ENCODE measurements around the gene GUCA1A.
"Not testable (repeated sequence)": the region's sequence is repeated elsewhere in the genome, so short reads cannot be mapped to it uniquely, and the experiment has no call there.

The GUCA1A gene

DNA sequence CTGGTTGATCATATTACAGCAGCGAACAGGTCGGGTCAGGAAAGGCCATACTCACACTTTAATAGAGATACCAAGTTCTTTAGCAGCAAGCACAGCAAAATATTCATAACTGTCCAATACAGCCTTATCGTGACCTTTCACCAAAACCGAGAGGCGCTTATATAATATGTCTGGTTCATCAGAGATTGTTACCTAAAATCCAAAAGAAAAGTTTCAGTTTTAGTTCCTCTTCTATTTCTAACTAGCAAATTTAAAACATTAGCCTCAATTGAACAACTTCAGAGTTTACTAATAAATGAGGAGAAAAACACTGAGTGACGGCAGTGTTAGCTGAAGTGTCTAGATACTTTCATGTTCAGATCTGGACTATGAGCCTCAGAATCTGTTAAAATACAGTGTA lies 38.6 kb downstream of the GUCA1A start:
- no peak for DNase-seq

GRCh38 chr6:42212442-42212841 lies 39.3 kb downstream of the GUCA1A start:
- no peak for DNase-seq

DNA sequence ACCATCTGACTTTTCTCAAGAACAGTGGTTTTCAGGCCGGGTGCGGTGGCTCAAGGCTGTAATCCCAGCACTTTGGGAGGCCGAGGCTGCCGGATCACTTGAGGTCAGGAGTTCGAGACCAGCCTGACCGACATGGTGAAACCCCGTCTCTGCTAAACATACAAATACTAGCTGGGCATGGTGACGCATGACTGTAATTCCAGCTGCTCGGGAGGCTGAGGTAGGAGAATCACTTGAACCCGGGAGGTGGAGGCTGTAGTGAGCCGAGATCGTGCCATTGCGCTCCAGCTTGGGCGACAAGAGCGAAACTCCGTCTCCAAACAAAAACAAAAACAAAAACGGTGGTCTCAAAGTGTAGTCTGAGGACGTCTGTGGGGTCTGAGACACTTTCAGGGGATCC lies 43.3 kb downstream of the GUCA1A start:
- DNase-seq: not testable (repeated sequence)

- DNase-seq: no peak
Measured at GRCh38 chr6:42217157-42217518, 44.0 kb downstream of the GUCA1A start.

- DNase-seq: peak; percentile 84
Measured at GRCh38 chr6:42217519-42218367, 44.6 kb downstream of the GUCA1A start, which contains the start of gene MRPS10. MRPS10 (minus strand) TSS chr6:42217861; CDS start chr6:42217849, 12 bp downstream.

DNA sequence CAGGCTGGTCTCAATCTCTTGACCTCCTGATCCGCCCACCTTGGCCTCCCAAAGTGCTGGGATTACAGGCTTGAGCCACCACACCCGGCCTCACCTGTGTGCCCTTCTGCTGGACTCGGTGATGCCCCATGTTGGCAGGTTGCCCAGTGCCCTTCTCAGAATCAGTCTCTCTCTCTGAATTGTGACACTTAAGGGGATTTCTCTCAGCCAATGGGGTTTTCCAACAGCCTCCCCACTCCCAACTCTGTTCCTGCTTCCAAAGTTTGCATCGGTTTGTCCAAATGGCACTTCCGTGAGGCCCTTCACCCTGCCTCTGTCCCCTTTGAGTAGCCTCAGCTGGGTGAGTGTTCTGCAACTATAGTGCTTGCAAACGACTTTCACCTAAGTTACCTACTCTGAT lies 47.6 kb downstream of the GUCA1A start:
- no peak for DNase-seq

DNA sequence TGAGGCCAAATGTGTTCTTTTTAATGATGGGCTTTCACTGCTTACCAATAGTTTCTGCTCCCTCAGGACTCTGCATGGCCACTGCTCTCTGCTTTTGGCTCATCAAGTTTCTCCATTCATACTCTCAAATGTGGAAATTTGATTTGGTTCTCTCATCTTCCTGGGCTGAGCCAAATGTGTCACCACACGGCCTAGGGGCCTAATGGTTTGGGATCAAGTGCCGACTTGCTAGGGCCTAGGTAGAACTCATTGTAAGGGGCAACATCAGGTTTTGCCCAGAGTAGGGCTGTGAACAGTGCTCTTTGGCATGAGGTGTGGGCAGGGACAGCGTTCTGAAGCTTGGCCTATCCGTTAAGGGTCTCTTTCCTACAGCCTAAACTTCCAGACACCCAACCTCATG lies 48.4 kb downstream of the GUCA1A start:
- no peak for DNase-seq

DNA sequence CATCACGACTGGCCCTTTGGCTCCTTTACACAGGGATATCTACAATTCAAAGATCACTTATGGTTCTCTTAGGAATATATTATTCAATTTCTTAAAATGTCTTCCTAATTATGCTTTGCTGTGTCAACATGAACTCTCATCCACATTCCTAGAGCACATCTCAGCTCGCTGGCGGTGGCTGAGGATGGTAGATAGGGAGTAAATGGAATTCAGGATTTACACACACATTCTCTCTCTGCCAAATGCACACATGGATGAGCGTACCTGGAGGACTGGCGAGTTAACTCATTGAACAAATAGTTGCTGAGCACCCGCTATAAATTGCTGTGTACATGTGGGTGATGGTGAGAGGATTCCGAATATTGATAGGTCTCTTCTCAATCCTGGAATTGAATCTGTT lies 49.3 kb downstream of the GUCA1A start:
- DNase-seq: no peak

- no peak for DNase-seq
Measured at GRCh38 chr6:42224222-42225028, 51.3 kb downstream of the GUCA1A start.

- DNase-seq: no peak
Measured at GRCh38 chr6:42225029-42225339, 51.8 kb downstream of the GUCA1A start.

DNA sequence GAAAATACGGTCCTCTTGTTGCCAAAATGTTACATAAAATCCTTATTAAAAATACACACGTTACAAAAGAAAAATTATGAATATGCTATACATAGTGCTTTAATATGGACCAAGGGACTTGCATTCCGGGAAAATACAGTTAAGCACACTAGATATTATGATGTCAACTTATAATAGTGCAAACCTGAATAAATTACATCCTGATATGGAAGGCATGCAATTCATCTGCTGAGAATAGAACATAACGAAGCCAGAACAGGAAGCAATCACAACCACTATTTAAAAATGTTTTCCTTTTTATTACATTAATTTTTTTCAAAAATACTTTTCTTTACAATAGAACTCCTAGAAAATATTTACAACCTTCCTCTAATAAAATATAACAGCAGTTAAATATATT lies 52.3 kb downstream of the GUCA1A start:
- DNase-seq: no peak

DNA sequence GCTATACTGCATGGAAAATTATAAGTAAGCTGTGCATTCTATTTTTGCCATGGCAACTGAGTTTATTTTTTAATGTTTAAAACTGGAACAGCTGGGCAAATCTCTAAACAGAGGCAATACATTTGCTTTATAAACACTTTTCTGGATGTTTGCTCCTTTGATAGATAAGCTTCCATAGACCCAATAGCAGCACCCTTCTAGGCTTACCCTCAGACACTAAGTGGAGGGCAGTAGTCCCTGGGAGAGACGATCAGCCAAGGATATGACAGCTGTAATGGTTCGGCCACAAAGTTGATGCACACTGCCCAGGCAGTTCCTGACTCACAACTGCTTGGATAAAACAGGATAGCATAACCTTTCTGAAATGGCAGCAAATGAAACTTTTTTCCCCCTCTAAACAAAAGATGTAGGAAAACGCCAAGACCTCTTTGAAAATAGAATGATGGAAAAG lies 53.0 kb downstream of the GUCA1A start:
- DNase-seq: no peak

DNA sequence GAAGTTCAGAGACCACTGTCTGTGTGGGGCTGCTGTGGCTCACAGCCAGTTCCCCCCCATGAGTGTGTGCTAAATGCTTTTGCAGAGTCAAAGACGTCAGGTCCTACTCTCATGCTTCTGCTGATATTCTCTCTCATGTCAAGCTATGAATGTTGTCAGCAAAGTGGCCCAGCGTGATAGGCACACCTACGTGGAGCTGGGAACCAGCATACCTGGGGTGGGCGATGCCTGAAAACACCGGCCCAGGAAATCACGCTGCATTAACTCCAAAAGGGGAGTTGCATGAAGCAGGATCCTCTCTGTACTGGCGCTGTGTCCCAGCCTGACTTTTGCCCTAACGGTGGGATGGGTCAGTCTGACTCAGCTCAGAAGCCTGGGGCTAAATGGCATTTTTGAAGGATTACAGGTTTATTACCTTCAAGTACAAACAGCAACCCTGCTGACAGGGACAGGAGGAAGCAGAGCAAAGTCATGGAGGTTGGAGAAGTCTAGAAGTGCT lies 53.5 kb downstream of the GUCA1A start:
- DNase-seq: no peak

- no peak for DNase-seq
Measured at GRCh38 chr6:42227173-42227850, 54.1 kb downstream of the GUCA1A start.

DNA sequence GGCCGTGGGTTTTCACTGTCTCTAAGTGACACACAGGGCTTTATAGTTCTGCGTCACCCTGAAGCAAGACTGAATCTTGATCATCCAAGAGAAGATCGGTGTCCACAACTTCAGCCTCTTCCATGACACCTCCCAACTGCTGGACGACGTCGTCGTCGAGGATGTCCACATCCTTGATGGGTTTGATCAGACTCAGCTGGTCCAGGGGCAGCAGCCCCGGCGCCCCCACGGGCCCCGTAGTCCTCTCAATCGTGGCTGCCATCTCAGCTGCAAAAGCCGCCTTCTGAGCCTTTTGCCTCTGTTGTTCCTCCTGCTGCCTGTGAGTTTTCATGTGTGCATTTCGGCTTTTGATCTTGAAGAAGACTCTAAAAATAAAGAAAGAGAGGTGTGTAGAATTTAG lies 55.1 kb downstream of the GUCA1A start:
- no peak for DNase-seq

All from stimulated activated CD4-positive, alpha-beta T cell treated with anti-CD3 and anti-CD28 coated beads, Interleukin-12 subunit alpha, Interleukin-12 subunit beta, amount 100 ng/mL, for 4 hours (primary cell).